Neural progenitor cell (in vitro differentiated cells): ENCODE data around the gene EPB41L4A.

Experiments
- CTCF ChIP-seq: fragments of 200-600 bp; sonication (generic); IDR thresholded peaks from 2 replicates; pipeline ENCODE4 v1.5.1; 2017; ENCODE audit warnings: antibody characterized with exemption, mild to moderate bottlenecking
- EZH2 ChIP-seq: fragments of 200-600 bp; sonication (generic); IDR thresholded peaks from 2 replicates; pipeline ENCODE4 v1.6.1; 2017; ENCODE audit warnings: antibody characterized with exemption, mild to moderate bottlenecking, moderate library complexity

- TF ChIP-seq EZH2: no peak
- TF ChIP-seq CTCF: no peak
Measured at GRCh38 chr5:112116371-112116770, 302.7 kb downstream of the EPB41L4A start.
